Fibroblast of lung (primary cell): Measurements from ENCODE around the gene CDKN3.

Source experiments
- CTCF ChIP-seq, 2 donors: IDR thresholded peaks in 1 of 2; conservative IDR thresholded peaks in 1 of 2; 1 replicate in 1 of 2; 2 replicates in 1 of 2; pipeline ENCODE4 v1.5.1; 2011 to 2012; ENCODE audit warnings: low read length in 2 of 2, control low read depth in 1 of 2, inconsistent platforms in 1 of 2, low read depth in 1 of 2, mild to moderate bottlenecking in 1 of 2
- EZH2 ChIP-seq: IDR thresholded peaks from 2 replicates; pipeline ENCODE4 v1.5.1; 2012; ENCODE audit warnings: low read length, control low read depth, mild to moderate bottlenecking; ENCODE audit errors: missing control alignments

- no peak for TF ChIP-seq CTCF (conservative IDR thresholded peaks at IDR 0.05 in 1 of 2, IDR thresholded peaks at IDR 0.05 in 1 of 2; ENCODE audit: low read depth in 1 of 2, low read length in 2 of 2)
- no peak for TF ChIP-seq EZH2
These were observed 41.7 kb upstream of the CDKN3 start for GRCh38 chr14:54354968-54355641.
